Panc1 (cell line): Measurements from ENCODE around the gene ORM2.

Experiments used
- CTCF ChIP-seq: fragments of 450-650 bp; IDR thresholded peaks from 2 replicates; pipeline ENCODE4 v1.5.1; 2017; ENCODE audit warnings: mild to moderate bottlenecking
- REST ChIP-seq, 2 experiments: IDR thresholded peaks; 2 replicates each; pipeline ENCODE4 v1.6.1; 2011 to 2012; ENCODE audit warnings: low read depth in 2 of 2, control low read depth in 1 of 2, low read length in 1 of 2, mild to moderate bottlenecking in 1 of 2, moderate library complexity in 1 of 2; ENCODE audit not compliant: insufficient read depth in 1 of 2

GRCh38 chr9:114317665-114318357 lies 11.9 kb upstream of the ORM2 start:
- TF ChIP-seq REST (IDR thresholded peaks at IDR 0.05; ENCODE audit: insufficient read depth in 1 of 2, low read depth in 2 of 2, low read length in 1 of 2), result no peak
- TF ChIP-seq CTCF, result no peak
